HG03575 (cell line): ENCODE data around the gene RBM22.

ENCODE experiments used
- ATAC-seq: cut with Tn5 transposase; IDR thresholded peaks from one replicate; pipeline ENCODE4 v1.9.1; 2021; ENCODE audit not compliant: unreplicated experiment, insufficient number of reproducible peaks, low FRiP score; ENCODE audit errors: extremely low read depth

The RBM22 gene

DNA sequence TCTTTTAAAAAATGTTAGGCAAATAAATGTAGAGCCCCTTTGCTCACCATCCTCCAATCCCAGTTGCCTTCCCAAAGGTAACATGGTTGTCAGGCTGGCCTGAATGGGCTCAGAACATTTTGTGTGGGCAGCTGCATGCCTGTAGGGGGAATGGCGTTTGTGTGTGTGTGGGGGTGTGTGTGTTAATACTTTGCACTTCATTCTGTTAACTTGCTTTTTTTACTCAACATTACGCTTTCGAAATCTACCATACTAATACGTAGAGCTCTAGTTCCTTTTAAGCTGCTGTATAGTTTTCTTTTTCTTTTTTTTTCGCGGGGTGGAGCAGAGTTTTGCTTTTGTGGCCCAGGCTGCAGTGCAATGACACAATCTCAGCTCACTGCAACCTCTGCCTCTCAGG, 25.8 kb downstream of the RBM22 start:
- ATAC-seq = no peak

DNA sequence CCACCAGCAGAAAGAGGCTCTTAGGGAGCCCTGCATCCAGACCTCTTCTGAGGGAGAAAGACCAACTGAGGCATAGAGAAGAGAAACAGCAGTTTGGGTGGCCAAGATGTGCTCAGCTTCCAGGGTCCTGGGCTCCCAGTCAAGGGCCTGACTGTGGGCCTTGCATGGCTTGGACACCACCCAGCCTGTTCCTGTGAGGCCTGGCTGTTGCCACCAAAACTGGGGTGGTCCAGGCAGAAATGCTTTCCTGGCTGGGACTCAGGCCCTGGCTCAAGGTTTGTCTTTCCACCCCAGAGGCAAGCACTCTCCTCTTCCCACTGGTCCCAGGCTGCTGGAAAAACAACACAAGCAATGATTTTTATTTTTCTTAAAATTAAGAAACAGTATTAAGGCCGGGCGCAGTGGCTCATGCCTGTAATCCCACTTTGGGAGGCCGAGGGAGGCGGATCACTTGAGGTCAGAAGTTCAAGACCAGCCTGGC, 26.5 kb downstream of the RBM22 start:
- no peak for ATAC-seq

DNA sequence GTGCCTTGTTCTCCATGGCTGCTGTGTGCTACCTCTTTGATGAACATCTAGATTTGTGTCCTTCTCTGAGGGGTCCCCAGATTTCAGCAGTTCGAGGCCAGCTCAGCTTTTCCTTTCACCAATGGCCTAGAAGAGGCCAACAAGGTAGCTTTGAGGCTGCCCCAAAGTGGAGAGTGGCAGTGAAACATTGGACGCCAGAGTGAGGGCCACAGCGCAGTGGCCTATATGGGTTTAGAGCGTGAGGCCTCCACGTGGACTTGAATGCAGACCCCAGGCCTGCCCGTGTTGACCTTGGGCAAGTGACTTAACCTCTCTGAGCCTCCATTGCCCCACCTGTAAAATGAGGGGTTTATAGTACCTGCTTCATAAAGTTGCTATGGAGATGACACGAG, 28.0 kb downstream of the RBM22 start:
- no peak for ATAC-seq

DNA sequence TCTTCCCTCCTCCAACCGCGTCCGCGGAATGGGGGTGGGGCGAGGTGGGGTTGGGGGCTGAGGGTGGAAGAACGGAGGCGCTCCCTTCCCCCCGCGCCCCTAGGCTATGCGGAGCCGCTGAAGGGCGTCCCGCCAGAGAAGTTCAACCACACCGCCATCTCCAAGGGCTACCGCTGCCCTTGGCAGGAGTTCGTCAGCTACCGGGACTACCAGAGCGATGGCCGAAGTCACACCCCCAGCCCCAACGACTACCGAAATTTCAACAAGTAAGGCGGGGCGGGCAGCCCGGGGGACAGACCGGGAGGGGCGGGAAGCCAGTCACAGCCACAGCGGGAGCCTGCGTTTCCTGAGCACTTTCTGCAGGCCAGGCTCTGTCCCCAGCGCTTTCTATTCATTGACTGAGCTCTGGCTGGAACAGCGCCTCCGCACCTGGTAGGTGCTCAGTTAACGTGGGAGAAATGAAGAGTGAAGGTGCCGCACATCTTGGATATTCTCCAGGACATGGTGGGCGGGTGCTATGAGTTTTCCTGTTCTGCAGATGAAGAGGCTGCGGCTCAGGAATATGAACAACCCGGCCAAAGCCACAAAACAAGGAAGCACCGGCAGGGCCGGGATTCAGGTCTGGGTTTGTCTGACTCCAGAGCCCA, 28.5 kb downstream of the RBM22 start:
- no peak for ATAC-seq

DNA sequence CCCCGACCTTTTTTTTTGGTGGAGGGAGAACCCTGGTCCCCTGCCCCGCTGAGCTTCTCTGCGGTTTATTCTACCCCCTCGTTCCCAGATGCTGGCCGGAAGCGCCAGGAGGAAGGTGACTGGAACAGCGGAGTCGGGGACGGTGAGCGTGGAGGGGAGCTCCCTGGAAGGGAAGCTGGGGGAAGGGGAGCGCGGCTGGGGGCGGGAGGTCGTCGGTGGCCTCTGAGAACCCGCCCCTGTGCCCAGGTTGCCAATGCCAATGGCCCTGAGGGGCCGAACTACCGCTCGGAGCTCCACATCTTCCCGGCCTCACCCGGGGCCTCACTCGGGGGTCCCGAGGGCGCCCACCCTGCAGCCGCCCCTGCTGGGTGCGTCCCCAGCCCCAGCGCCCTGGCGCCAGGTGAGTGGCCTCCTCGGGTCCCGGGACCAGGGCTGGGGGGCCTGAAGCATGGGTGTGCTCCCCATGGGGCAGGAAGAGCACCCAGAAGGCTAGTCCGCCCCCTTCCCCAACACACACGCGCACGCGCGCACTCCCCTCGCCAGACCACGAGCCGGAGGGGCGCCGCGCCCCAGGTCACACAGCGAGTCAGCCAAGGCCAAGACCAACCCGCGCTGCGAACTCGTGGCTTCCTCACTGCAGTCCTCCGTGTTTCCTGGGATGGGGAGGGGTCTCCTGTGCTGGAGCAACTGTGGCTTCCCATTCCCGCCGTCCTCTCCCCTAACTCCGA, 29.2 kb downstream of the RBM22 start:
- no peak for ATAC-seq

DNA sequence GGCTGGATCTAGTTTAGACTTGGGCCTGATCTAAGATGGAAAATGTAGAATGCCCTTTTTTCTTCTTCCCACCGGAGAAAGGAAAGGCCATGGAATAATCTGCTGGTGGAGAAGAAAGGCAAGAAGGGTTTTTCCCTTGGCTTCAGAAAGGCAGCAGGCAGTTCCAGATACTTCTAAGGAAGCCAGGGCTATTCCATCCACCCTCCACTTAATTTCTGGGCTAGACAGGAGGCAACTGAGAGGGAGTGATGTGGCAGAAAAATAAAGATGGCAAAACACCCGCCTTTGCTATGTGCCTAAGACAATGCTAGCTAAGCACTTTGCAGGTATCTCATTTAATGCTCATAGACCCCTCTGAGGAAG, 29.9 kb downstream of the RBM22 start:
- no peak for ATAC-seq

DNA sequence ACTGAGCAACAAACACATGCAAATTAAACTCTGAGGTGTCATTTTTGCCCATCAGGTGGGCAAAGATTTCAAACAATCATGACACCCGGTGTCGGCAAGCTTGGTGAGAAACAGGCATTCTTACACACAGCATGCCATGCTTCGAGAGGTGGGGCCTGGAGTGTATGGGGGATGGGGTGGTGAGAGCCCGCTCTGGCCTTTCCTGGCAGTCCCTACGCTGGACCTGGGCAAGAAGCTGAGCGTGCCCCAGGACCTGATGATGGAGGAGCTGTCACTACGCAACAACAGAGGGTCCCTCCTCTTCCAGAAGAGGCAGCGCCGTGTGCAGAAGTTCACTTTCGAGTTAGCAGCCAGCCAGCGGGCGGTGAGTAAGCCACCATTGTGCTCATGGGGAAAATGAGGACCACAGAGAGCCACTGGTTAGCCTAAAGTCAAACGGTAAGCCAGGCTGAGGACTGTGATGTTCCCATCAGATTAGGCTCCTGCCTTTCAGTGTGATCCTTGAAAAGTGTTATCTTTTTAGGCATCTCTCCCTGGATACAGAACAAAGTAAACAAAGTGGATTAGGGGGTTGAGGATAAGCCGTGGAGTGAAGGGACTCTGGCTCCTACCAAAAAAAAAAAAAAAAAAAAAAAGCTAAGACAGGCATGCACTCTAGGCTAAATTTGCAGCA, 30.5 kb downstream of the RBM22 start:
- no peak for ATAC-seq

DNA sequence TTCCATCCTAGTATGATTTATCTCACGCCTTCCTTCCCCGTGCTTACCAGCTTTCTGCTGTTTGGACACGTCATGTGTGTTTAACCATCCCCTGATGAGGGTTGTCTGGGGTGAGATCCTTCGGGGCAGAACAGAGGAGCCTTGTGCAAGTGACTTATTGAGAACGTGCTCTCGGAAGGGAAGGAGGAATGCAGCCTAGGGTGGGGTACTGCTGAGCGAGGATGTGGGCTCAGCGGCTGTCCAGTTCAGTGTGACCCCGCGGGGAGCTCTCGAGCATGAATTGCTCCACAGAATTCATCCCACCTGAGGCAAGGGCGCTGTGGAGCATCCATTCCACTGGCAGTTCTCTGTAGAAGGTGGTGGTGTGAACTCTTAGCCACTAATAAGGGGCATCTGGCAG, 35.8 kb downstream of the RBM22 start:
- ATAC-seq = no peak

DNA sequence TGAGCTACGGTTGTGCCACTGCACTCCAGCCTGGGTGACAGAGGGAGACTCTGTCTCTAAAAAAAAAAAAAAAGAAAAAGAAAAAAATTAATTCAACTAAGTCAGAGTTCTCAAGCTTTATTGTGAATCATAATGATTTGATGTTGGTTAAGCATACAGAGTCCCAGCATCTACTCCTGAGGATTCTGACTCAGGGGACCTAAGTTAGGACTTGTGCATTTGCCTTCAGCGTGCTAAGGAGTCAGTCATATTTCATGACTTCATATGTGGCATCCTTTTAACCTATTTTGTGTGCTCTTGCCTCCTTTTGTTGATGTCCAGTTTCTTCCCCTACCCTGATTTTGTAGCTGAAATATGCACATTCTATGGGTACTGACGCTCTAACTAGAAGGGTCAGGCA, 36.9 kb downstream of the RBM22 start:
- ATAC-seq = no peak

DNA sequence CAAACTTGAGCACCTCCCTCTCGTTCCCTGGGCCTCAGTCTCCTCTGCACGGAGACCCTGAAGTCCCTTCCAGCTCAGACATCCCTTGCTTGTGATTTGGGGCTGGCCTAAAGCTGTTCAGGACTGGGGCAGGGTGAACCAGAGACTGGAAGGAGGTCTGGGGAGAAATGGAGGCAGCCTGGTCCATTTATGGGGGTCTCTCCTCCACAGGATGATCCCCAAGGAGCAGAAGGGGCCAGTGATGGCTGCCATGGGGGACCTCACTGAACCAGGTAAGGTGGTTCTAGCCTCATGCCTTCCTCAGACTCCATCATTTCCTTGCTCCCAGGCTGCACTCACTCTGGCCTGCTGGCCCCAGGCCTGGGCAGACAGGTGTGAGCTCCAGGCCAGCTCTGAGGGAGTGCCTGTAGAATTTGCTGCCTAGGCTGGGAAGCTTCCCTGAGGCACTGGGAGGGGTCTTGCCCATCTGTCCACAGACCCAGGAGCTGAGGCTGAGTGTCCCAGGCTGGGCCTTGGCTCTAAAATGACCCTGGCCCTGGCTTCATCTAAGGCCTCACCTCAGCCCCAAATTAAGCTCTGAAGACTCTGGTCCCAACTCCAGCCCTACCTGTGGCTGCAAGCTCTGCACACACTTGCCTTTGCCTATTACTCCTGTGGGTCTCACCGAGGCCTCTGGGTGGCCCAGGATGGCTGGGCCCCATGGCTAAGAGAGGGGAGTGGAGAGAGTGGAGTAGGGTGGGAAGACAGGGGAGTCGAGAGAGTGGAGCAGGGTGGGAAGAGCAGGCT, 37.9 kb downstream of the RBM22 start:
- ATAC-seq = no peak

DNA sequence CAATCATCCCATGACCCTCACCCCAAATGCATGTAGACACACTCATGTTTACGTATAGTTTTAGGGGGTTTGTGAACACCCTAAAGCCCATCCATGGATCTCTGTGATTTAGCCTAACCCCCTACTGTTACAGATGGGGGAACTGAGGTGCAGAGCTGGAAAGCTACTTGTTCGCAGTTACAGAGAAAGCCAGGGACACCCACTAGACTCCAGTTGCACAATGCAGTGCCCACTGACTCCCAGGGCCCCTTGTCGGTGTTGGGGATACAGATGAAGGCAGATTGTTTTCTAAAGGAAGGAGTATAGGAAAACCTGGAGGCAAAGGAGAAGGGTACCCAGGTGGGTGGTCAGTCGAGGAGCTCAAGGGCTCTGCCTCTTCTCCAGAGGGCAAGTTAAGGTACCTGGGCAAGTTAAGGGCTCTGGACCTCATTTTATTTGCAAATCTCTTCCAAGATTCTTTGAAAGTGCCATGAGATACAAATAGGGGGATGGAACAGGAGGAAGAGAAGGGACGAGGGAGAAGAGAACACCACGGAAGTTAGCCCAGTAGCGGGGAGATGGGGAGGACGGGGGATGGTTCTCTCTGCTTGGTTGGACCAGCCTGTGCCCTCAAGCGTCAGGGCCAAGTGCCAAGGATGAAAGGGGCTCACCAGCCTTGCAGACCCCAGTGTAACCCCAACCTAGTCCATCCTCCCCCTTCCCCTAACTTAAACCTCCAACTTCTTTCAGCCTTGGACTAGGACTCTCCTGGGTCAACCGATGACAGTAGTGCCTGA, 38.9 kb downstream of the RBM22 start:
- ATAC-seq = no peak

DNA sequence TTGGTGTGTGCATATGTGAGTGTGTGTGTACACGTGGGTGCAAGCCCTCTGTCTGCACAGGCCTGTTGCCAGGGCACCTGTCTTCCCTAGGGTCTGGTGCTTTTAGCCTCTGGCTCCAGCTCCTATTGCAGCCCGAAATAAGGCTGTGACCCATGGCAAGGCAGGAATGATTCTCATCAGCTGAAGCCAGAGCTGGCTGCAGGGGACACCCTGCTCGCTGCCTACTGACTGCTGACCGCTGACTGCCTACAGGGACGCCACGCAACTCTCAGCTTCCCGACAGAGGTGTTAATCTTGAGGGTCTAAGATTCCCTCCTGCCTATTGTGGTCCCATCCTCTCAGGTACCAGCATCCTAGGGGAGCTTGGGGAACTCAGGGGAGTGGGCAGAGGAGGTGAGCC, 39.8 kb downstream of the RBM22 start, which contains the start of gene MYOZ3:
Gene MYOZ3 (plus strand): TSS at position 166 of the 400 bp plus-strand sequence. CDS start 1,691 bp downstream, outside the sequence.
- ATAC-seq = no peak

DNA sequence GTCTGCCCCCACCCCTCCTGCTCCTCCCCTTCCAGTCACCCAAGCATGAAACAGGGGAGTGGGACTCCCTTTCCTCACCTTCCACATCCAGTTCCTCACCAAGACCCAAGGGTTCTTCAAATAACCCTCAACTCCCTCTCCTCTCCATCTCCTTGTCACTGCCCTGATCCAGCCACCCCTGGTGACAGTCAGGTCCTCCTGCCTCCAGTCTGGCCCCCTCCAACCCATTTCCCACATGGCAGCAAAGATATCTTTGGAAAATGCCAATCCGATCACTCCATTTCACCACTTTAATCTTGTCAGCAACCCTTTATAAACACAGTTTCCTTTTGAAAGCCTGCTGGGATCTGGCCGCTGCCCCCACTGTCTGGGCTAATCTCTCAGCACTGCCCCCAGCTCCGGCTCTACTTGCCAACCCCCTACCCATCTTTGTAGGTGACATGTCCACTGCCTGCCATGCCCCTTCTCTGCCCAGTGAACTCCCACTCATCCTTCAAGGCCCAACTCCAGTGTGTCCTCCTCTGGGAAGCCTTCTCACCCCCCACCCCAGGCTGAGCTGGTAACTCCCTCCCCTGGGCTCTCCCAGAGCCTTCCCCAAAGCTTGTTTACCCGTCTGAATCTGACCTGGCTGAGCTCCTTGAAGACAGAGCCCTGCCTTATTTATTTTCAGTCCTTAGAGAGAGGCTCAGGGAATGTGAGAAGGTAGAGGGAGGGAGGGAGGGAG, 40.6 kb downstream of the RBM22 start:
- ATAC-seq = no peak

DNA sequence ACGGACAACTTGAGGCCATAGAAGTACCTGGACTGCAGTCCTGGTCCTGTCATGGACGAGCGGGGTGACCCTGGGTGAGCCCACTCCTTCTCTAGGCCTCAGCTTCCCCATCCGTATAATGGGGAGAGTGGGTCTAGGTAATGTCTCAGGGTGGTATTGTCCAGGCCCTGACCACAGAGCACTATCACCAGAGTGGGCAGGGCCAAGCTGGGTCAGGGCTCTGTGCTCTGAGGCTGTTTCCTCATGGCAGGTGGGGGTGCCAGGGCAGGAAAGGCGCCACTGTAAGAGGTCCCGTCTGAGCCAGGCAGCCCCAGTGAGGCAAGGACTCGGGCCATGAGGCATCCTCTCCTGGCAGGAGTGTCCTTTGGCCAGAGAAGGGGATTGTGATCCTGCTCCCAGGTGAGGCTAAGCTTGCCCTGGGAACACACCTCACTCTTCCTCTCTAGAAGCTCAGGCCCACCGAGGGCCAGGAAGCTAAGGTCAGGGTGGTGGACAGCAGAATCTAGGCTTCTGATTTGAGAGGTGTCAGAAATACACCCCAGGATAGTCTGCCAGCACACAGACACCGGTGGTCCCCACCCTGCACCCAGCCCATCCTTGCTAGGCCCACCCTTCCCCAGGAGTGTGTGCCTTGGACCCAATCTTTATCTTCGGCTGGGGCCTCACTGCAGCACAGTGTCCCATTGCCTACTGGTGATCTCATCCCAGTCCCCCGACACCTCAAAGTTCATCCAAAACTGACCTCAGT, 41.3 kb downstream of the RBM22 start:
- ATAC-seq = no peak

DNA sequence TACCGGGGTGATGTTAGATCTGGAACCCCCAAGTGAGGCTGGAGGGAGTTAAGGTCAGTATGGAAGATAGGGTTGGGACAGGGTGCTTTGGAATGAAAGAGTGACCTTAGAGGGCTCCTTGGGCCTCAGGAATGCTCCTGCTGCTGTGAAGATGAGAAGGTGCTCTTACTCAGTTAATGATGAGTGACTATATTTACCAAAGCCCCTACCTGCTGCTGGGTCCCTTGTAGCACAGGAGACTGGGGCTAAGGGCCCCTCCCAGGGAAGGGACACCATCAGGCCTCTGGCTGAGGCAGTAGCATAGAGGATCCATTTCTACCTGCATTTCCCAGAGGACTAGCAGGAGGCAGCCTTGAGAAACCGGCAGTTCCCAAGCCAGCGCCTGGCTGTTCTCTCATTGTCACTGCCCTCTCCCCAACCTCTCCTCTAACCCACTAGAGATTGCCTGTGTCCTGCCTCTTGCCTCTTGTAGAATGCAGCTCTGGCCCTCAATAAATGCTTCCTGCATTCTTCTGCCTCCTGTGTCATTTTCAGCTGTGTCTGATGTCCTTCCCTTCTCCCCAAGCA, 42.1 kb downstream of the RBM22 start:
- no peak for ATAC-seq

DNA sequence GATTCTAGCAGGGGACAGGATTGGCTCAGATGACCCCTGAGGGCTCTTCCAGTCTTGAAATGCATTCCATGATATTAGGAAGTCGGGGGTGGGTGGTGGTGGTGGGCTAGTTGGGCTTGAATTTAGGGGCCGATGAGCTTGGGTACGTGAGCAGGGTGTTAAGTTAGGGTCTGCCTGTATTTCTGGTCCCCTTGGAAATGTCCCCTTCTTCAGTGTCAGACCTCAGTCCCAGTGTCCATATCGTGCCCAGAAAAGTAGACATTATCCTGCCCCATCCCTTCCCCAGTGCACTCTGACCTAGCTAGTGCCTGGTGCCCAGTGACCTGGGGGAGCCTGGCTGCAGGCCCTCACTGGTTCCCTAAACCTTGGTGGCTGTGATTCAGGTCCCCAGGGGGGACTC, 42.7 kb downstream of the RBM22 start:
- no peak for ATAC-seq
